GM12874 (cell line): ENCODE results near the gene SELE.

Source experiments
- TF ChIP-seq, protein P1 (sequence below): IDR thresholded peaks from 2 replicates; pipeline ENCODE4 v1.5.1; 2011; ENCODE audit warnings: low read depth, mild to moderate bottlenecking, control low read depth, low read length, moderate library complexity; ENCODE audit not compliant: insufficient read depth

The SELE gene

GRCh38 chr1:169724168-169724567, 9.7 kb downstream of the SELE start:
- TF ChIP-seq, protein P1, sequence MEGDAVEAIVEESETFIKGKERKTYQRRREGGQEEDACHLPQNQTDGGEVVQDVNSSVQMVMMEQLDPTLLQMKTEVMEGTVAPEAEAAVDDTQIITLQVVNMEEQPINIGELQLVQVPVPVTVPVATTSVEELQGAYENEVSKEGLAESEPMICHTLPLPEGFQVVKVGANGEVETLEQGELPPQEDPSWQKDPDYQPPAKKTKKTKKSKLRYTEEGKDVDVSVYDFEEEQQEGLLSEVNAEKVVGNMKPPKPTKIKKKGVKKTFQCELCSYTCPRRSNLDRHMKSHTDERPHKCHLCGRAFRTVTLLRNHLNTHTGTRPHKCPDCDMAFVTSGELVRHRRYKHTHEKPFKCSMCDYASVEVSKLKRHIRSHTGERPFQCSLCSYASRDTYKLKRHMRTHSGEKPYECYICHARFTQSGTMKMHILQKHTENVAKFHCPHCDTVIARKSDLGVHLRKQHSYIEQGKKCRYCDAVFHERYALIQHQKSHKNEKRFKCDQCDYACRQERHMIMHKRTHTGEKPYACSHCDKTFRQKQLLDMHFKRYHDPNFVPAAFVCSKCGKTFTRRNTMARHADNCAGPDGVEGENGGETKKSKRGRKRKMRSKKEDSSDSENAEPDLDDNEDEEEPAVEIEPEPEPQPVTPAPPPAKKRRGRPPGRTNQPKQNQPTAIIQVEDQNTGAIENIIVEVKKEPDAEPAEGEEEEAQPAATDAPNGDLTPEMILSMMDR, result no peak

DNA sequence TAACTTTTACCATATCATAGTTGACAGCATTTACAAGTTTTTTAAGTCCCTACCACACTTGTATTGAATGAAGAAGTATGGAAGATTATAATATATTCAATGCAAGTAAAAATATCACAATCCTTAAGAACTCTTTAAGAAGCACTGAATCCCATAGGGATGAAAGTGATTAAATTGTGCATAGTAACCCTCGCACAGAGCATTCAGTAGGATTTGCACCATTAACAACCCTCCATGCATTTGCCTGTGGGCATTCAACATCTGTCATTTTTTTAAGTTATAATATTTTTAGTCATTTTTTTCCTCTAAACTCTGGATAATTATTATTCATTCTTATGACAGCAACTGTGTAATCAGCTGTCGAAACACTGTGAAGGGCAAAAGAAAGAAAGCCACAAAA, 10.1 kb downstream of the SELE start:
- TF ChIP-seq, protein P1, result no peak

- TF ChIP-seq, protein P1, result no peak
Measured at GRCh38 chr1:169722779-169723178, 11.1 kb downstream of the SELE start.

GRCh38 chr1:169712309-169712631, 21.6 kb downstream of the SELE start:
- TF ChIP-seq, protein P1, result no peak

- TF ChIP-seq, protein P1, result peak; percentile 87
Measured at GRCh38 chr1:169711469-169712308, 22.2 kb downstream of the SELE start, which contains the start of gene SELL. Gene SELL, minus strand, starts transcription at chr1:169711620. Its CDS starts 122 bp downstream, at chr1:169711498.

- TF ChIP-seq, protein P1, result no peak
Measured at GRCh38 chr1:169708647-169709046, 25.2 kb downstream of the SELE start.

DNA sequence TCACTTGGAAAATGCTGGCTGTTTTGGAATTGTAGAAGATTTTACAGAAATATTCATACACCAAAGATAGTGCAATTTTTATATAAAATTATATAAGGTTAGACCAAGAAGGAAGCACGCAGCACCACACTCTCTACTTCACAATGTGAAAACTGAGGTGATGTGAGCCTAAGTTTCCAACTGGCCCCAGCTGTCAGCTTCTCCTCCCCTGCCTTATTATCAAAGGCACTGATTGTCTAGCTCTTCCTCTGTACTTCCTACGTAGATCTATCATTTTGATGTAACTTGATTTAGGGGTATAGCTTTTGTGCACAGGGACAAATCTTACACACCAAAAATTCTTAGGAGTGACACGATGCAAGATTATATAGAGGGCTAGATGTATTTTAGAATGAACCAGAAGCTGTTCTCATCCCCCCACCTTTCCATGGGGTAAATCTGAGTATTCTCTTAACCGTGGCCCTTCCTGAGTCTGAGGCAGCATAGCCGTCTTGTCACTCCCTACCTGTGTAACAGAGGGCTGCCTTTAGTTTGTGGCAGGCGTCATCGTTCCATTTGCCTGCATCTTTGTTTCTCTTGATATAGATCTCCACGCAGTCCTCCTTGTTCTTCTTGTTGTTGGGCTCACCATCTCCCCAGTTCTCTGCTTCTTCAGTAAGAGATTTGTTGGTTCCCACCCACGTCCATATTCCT, 25.8 kb downstream of the SELE start:
- TF ChIP-seq, protein P1, result no peak
